Measurements from ENCODE around the gene LHPP.

The LHPP gene

GRCh38 chr10:124622866-124623536 is 161.4 kb downstream of the LHPP start:
- no peak for DNase-seq (ENCODE audit: low read depth in 2 of 2)

GRCh38 chr10:124624006-124624405 is 162.4 kb downstream of the LHPP start:
- no peak for DNase-seq (ENCODE audit: low read depth in 2 of 2)

- DNase-seq (ENCODE audit: low read depth in 2 of 2), result no peak
These were observed 162.8 kb downstream of the LHPP start for GRCh38 chr10:124624466-124624865.

DNA sequence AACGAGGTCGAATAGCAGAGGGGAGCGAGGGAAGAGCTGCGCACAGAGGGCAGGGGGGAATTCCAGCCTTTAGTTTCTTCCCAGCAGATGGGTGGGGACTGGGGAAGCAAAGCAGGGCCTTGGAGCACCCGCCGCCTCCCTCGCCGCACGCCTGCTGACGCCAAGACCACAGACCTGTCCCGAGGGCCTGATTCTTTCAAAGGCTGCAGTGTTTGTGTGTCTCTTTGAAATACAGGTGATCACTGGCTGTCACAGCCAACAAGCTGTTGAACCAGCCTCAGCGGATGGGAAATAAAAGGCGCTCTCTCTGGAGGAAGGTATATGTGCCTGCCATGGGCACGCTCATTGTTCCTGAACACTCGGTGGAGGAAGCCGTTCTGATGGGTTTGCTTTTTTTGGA is 163.3 kb downstream of the LHPP start:
- DNase-seq (ENCODE audit: low read depth in 2 of 2), result no peak

GRCh38 chr10:124625831-124626238 is 164.2 kb downstream of the LHPP start:
- DNase-seq (ENCODE audit: low read depth in 2 of 2), result no peak

DNA sequence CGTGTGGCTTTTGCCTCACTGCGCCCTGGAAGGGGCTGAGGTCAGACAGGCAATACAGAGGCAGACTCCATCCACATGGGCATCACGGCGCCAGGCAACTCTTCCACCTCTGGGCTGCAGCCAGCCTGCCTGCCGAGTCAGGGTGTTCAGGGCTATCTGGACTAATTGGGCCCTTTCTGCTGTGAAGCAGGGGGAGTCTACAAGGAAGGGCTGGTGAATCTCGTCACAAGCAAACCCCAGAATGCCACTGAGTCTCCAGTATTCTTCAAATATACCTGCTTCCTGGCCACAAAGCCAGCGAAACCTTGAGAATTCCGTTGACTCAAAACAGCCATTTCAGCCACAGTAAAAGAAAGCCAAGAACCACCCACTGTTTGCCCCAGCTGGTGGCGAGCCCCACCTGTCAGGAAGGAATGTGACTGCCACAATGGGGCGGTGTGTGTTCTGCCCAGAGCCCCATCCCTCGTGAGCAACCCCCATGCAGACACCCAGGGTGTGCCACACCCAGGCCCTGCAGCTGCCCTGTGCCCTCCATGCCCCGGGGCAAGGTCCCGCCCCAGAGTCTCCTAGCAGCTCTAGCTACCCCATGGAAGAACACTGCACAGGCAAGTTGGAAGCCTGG is 165.2 kb downstream of the LHPP start:
- DNase-seq (ENCODE audit: low read depth in 2 of 2), result no peak

DNA sequence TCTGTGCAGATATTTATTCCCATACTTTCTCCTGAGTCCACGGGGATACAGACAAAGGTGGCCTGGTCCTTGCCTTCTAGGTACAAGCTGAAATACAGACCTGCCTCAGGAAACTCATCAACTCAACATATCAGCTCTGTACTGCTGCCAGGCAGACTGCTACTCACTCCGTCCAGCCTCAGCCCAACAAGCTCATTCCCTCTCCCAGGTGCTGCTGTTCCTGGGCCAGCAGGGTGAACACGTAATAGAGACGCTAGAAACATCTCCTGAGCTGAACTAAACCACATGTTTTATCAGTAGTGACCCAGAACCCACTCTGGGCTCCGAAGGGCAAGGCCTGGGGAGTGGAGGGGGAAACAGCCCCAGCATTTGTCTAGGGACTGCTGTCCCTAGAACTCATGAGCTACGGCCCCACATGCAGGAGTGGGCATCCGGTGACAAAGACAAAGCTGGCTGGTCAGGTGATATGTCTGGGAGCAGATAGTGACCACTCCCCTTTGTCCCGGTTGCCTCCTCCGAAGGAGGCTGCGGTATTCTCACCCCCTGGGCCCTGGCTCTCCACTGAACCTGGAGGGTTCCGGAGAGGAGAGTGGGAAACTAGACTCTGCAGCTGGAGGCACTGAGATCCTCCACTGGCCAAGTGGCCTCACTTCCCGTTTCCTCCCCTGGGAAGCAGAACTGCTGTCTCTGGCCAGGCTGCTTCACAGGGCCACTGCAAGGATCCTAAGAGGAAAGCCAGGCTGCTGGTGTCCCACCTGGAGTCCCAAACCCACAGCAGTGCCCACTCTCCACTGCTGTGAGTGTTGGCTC is 166.4 kb downstream of the LHPP start:
- DNase-seq (ENCODE audit: low read depth in 2 of 2), result no peak

- DNase-seq (ENCODE audit: low read depth in 2 of 2), result no peak
These were observed 167.0 kb downstream of the LHPP start for GRCh38 chr10:124628676-124629021.

DNA sequence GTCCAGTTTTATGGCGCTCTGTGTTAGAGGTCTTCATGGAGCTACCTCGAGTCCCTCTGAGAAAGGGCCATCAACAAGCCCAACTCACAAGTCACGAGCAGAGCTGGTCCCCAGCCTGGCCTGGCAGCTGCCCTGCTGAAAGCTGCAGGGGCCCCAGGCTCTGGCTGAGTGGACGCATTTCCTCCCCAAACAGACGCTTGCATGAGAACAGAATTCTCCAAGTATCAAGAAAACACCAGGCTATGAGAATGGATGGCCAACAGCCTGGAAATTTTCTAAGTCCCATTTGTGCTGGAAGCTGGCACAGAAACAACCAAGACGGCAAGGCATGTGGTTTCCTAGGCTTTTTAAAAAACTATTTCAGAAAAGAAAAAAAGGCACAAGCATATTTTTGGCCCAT is 167.8 kb downstream of the LHPP start:
- no peak for DNase-seq (ENCODE audit: low read depth in 2 of 2)

DNA sequence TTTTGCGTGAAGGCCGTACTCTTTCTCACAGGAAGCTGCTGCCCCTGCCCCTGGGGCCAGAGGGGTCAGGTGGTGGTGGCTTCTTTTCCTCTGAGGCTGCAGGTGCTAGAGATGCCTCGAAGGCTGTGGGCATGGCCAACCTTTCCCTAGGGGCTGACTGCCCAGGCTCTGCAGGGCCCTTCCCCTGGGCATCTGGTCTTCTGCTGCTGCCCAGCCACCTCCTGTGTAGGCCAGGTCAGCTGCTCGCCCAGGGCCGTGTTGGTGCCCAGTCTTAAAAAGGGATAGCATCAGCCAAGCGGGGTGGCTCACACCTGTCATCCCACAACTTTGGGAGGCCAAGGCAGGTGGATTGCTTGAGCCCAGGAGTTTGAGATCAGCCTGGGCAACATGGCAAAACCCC is 168.2 kb downstream of the LHPP start:
- DNase-seq (ENCODE audit: low read depth in 2 of 2), result no peak

DNA sequence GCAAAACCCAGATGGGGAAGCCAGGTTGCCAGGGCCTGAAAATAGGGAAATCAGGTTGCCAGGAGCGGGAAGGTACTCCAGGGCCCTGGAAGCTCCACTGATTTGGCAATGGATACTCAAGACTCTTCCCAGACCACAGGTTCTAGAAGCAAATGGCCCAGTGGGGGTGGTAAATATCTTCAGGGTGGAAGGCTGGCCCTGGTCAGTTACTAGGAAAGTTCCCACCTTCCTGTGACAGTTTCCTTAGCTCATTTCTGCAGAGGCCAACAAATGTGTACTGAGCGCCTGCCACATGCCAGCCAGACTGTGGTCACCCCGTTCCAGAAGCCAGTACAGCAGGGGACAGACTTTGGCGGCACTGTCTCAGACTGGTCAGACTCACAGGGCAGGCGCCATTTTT is 168.9 kb downstream of the LHPP start:
- DNase-seq (ENCODE audit: low read depth in 2 of 2), result no peak

DNA sequence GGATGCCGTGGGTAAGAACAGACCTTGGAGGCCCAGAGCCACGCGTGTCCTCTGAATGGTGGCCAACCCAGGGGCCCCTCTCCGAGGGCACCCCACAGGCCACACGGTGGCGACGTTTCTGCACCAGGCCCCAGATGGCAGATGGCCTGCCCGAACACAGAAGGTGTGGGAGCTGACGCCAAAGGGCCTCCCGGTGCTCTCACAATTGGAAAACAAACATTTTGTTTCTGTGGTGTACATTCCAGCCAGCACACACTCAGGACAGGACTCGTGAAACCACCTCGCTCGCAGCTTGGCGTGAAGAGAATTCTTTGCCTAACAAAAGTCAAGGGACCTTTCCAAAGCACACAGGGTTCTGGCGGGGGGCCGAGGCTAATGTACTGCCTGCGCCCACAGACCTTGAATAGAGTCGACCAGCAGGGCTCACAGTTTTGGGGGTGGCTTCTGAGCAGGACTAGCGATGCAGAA is 170.5 kb downstream of the LHPP start:
- DNase-seq (ENCODE audit: low read depth in 2 of 2), result no peak

DNA sequence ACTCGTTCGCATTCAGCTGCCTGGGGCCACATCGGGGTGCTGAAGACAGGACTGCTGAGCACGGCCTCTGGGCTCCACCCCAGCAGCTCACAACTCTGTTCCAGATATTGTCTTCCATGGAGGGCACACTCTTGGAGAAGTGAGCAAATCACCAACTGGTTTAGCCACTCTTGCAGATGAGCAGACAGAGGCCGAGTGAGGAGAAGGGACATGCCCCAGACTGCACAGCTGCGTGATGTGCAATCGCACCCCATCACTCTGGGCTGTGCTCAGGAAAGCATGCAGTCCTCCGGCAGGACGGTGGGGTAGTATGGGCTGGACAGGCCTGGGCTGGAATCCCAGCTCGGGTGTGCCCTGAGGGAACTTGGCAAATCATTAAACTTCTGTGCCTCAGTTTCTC is 170.9 kb downstream of the LHPP start:
- DNase-seq (ENCODE audit: low read depth in 2 of 2), result no peak

- DNase-seq (ENCODE audit: low read depth in 2 of 2), result no peak
These were observed 174.8 kb downstream of the LHPP start for GRCh38 chr10:124636271-124636995.

DNA sequence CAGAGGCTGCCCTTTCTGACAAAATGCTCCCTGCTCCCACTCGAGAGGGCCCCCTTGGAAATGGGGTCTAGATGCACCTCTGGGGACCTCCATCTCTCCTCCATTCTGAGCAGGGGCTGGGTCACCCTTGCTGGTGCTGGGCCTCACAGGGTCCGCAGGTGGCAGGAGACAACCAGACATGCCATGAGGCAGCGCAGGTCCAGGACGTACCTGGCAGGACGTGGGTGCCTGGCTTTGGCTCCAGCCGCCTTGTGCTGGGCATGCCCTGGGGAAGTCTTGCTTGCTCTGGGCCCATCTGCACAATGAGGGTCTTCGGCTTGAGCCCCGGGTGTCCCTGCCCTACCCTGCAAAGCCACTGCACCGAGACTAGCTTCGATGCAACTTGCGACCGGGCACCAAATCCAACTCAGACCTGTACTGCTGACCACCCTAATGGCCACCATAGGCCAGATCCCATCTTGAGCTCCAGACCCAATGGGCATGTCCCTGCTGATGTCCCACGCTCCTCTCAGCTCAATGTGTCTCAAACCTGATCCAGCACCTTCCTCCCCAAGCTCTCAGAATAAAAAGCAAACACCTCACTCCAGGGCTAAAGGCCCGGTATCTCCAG is 175.6 kb downstream of the LHPP start:
- no peak for DNase-seq (ENCODE audit: low read depth in 2 of 2)

DNA sequence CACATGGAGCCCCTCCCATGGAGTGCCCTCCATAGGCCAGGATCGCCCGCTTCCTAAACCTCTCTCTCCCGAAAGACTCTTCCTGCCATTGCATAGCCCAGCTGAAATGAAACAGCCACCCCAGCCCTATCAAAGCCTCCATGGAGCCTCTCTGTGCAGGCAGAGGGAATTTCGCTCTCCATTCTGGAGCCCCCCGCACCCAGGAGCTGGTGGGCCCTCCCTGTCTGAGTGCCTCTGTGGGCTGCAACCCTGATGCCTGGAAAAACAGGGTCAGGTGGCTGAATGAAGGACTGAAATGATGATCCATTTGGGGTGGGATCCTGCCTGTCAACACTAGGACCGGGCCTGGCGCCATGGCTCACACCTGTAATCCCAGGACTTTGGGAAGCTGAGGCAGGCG is 176.1 kb downstream of the LHPP start:
- DNase-seq (ENCODE audit: low read depth in 2 of 2), result no peak

- no peak for DNase-seq (ENCODE audit: low read depth in 2 of 2)
These were observed 177.6 kb downstream of the LHPP start for GRCh38 chr10:124639206-124639605.

DNA sequence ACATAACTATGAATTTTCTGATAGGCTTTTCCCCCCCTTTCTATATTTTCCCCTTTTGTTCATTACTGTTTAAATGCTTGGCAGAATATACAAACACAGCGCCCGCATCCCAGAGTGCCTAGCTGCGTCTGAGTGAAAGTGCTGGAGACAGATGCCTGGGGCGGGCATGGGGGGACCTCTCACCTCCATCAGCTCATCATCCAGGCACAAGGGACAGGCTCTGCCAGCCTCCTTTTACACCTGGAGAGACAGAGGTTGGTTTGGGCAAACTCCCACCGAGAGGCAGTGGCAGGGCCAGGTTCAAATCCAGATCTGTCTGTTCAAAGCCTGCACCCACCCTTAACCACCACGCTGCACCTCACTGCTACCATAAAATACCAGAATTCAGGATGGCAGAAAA is 178.0 kb downstream of the LHPP start:
- no peak for DNase-seq (ENCODE audit: low read depth in 2 of 2)

- DNase-seq (ENCODE audit: low read depth in 2 of 2), result no peak
These were observed 178.4 kb downstream of the LHPP start for GRCh38 chr10:124640056-124640455.

GRCh38 chr10:124640538-124641231 is 179.1 kb downstream of the LHPP start:
- no peak for DNase-seq (ENCODE audit: low read depth in 2 of 2)

Measured in fibroblast of skin of left biceps (primary cell).